Measurements from ENCODE around the gene FANCE.
"Not testable (repeated sequence)": the region's sequence is repeated elsewhere in the genome, so short reads cannot be mapped to it uniquely, and the experiment has no call there.

The FANCE gene

DNA sequence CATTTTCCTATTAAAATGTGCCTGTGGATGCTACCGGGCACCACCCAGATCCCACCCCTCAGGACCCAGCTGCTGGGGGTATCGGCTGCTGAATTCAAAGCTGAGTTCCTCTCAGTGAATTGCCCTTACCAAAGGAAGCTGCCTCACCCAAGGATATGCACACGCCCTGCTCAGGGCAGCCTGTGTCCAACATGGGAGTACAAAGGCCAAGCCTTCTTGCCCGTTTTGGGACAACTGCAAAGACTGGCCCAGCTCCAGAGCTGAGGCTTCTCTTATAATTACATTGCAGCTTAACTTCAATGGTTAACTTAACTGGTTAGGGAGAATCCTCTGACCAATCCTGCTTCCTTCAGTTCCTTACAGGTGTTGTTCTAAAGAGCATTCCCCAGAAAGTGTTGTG is 19.8 kb upstream of the FANCE start:
- DNase-seq (ENCODE audit: low read depth in 2 of 2) = no peak

DNA sequence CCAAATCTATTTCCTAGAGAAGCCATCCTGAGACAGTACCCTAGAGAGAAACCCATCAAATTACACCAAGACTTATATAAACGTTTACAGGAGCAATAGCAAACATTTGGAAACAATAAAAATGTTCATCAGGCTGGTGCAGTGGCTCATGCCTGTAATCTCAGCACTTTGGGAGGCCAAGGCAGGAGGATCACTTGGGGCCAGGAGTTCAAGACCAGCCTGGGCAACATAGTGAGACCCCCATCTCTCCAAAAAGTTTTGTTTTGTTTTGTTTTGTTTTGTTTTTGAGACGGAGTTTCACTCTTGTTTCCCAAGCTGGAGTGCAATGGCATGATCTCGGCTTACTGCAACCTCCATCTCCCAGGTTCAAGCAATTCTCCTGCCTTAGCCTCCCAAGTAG is 19.4 kb upstream of the FANCE start:
- not testable (repeated sequence) for DNase-seq (ENCODE audit: low read depth in 2 of 2)

DNA sequence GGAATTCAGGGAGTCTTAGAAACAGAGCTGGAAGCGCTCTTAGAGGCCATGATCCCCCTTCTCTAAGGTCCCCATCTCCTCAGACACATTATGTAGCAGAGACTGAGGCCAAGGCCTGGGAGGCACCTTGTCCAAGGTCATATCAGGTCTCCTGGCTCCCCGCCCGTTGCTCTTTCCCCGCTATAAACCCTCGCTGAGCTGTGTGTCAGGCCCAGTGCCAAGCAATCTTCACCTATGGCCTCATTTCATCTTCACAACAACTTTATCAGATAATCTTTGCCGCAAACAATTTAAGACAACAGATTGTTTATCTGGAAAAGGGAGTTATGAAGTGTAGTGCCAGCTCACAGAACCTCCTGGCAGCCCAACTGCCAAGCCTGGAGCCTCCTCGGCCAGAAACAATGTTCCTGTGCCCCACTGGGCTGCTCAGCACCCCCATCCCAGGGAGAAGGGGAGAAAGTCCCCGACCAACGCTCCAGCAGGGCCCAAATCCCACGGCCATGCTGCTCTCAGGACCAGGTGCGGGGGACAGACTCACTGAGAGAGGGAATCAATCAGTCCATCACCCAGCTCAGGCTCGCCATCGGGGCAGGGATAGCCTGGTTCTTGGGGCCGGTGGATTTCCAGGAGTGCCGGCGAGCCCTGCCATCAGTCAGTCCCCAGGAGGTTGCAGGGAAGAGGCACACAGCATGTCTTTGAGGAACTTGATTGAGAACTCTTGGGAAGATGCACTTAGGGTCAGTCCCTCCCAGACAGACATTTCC is 16.9 kb upstream of the FANCE start:
- DNase-seq (ENCODE audit: low read depth in 2 of 2) = no peak

DNA sequence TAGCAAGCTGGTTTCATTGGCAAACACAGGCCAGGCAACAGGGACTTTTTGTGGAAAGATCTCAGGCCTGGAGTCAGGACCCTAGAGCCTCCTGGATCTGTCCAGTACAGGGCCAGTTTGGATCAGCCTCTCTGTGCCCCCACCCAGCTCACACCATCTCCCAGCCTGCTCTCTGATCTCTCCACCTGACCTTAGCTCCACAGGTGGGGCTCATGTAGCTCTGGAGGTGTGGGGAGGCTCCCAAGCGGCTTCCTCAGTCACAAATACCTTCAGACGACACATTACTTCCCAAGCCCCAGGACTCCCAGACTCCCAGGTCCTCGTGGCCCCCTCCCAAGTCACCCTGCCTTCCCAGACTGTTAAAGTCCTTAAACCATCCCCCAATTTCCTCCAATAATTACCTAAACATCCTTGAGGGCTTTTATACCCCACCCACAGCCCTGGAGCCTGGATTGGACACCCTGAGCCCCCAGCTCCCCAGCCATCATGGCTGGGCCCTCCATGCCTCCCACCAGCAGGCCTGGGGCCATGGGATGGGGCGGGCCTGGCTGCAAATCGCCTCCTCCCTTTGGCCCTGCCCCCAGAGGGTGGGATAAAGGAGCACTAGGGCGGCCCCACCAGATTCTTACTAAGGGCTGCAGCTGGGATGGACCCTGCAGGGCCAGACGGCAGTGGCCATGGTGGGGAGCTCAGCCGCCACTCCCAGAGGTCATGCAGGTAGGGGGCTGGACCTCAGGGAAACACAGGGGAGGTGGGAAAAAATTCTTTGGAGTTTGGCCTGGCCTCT is 15.9 kb upstream of the FANCE start:
- DNase-seq (ENCODE audit: low read depth in 2 of 2) = no peak

DNA sequence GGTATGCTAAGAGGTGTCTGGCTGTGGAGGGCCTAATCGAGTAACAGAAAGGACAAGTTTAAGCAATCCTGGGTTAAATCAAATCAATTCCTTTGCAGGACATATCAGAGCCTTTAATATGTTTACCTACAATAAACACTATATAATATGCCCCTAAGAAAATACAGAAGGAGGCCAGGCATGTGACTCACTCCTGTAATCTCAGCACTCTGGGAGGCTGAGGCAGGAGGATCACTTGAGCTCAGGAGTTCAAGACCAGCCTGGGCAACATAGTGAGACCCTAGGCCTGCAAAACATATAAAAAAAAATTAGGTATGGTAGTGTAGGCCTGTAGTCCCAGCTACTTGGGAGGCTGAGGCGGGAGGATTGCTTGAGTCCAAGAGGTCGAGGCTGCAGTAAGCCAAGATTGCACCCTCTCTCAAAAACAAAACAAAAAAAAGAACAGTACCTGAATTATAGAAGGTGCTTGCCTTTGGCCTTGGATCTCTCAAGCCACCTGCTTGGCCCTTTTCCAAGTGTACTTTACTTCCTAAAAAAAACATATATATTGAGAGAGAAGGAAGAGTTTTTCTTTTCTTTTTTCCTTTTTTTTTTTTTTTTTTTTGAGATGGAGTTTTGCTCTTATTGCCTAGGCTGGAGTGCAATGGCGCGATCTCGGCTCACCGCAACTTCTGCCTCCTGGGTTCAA is 13.6 kb upstream of the FANCE start:
- DNase-seq (ENCODE audit: low read depth in 2 of 2) = not testable (repeated sequence)

DNA sequence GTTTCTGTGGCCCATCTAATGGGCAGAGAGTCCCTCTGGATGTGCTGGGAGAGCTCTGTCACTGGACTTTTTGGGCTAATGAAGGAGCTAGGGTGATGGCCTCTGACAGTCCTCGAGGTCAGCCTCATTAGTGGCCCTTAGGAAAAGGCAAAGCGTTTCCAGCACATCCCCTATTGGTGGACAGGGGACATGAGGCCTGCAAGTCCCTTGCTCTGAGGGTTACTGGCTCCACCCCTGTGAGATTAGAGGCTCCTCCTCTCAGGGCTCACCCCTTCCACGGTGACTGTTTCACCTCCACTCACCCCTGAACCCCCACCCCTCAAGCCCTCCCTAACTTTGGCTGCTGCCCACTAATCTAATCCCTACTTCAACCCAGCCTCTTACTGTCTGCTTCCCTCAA is 12.8 kb upstream of the FANCE start:
- DNase-seq (ENCODE audit: low read depth in 2 of 2) = no peak

DNA sequence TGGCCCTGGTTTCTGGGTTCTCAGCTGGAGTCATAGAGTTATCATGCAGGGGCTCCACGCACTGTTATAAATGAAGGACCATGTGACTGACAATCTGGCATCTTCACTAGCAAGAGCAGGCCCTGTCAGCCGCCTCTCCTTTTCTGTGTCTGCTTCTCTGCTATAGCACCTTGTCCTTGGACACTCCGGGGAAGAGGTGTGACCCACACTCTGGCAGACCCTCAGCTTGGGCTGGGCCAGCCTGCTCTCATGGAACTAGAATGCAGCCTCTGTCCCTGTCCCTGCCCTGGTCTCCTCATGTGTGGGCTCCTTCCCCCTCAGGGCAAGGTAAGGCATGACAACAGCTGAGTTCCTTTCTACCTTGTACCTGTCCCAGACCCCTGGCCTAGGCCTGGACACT is 10.9 kb upstream of the FANCE start:
- no peak for DNase-seq (ENCODE audit: low read depth in 2 of 2)

DNA sequence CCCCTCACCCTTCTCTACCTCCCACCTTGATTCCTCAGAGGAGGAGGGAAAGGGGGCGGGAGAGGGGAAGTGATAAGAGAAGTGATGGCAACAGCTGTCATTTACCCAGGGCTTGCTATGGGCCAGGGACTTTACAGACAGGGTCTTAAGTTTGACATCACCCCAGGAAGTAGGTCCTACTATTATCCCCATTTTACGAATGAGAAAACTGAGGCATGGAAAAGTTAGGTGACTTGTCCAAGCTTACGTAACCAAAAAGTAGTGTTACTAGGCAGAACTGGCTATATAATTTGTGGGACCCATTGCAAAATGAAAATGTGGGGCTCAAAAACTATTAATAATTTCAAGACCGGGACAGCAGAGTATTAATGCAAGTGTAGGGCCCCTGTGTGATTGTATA is 10.5 kb upstream of the FANCE start:
- no peak for DNase-seq (ENCODE audit: low read depth in 2 of 2)

DNA sequence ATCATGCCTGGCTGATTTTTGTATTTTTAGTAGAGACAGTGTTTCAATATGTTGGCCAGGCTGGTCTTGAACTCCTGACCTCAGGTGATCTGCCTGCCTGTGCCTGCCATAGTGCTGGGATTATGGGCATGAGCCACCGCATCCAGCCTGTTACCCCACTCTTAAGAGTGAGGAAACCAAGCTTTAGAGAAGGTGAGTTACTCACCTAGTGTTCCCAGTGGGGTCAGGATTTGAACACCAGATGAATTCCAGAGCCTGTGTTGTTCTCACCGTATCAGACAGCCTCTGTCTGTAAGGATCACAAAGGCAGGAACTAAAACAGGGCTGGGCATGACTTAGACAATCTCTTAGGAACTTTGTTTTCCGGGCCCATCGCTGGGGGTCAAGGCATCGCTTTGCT is 9.4 kb upstream of the FANCE start:
- no peak for DNase-seq (ENCODE audit: low read depth in 2 of 2)

DNA sequence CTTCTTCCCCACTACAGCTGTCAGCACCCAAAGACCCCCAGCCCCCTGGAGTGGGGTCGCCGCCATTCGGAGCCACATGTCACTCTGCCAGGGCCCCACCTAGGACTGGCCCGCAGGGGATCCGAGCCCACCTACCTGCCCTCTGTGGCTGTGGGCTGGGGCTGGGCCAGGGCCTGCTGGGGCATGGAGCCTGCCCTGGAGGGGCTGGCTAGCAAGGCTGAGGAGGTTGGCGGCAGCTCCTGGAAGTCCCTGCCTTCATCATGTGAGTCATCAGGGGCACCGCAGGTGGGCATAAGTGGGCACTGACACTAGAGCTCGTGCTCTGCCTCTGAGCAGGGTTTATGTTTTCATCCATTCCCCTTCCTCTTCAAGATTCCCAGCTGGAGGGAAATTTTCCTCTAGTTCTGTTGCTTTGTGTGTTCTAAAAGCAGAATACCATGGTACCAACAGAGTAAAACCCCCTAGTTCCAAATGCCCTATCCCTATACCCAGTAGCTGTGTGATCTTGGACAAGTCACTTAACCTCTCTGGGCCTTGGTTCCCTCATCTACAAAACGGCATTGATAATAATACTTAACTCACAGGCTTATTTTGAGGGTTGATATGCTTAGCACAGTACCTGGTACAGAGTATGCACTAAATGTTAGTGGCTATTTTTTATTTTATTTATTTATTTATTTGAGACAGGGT is 8.7 kb upstream of the FANCE start:
- no peak for DNase-seq (ENCODE audit: low read depth in 2 of 2)

DNA sequence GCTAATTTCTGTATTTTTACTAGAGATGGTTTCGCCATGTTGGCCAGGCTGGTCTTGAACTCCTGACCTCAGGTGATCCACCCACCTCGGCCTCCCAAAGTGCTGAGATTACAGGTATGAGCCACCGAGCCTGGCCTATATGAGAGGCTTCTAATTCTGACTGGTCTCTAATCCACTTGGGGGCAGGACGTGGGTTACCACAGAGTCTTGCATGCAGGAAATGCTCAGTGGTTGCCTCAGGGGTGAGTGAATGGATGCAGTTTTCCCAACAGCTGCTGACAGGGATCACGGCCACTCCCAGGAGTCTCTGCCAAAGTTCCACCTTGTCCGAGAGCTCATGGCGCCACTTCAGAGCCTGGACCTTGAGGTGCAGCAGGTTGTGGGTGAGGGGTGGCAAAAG is 6.4 kb upstream of the FANCE start:
- DNase-seq (ENCODE audit: low read depth in 2 of 2) = no peak

DNA sequence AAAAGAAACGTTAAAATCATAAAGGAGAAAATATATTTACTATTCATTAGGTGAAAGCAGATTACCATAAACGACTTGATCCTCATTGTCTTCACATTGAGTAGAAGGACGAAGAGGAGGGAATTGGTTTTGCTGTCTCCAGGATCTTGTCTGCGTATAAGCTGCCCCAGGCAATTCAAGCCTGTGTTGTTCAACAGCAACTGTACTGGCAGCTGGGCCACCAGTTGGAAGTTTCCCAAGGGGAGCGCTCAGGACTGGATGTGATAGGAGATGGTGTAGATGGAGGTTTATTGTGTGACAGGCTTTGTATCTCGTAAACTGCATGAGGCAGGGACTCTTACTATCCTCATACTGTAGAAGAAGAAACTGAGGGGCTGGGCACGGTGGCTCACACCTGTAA is 3.9 kb upstream of the FANCE start:
- no peak for DNase-seq (ENCODE audit: low read depth in 2 of 2)

DNA sequence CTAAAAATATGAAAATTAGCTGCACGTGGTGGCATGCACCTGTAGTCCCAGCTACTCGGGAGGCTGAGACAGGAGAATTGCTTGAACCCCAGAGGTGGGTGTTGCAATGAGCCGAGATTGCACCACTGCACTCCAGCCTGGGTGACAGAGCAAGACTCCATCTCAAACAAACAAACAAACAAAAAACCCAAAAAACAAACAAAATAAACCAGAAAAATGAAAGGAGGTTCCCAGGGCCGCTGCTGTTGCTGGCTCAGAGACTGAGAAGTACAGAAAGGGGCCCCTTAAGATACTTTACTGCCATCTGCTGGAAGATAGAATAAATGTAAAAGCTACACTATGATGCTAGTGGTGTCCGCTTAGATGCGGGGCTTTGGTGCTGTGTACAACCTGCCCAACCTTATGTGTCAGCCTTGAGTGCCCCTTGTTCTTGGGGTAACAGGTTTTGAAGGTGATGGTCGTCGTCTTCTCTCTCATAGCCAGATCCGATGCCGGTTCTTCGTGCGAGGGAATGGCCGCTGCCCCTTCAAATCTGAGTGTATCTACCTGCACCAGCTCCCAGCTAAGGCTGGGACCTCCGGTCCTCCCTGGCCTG is 2.8 kb upstream of the FANCE start:
- DNase-seq (ENCODE audit: low read depth in 2 of 2) = no peak

DNA sequence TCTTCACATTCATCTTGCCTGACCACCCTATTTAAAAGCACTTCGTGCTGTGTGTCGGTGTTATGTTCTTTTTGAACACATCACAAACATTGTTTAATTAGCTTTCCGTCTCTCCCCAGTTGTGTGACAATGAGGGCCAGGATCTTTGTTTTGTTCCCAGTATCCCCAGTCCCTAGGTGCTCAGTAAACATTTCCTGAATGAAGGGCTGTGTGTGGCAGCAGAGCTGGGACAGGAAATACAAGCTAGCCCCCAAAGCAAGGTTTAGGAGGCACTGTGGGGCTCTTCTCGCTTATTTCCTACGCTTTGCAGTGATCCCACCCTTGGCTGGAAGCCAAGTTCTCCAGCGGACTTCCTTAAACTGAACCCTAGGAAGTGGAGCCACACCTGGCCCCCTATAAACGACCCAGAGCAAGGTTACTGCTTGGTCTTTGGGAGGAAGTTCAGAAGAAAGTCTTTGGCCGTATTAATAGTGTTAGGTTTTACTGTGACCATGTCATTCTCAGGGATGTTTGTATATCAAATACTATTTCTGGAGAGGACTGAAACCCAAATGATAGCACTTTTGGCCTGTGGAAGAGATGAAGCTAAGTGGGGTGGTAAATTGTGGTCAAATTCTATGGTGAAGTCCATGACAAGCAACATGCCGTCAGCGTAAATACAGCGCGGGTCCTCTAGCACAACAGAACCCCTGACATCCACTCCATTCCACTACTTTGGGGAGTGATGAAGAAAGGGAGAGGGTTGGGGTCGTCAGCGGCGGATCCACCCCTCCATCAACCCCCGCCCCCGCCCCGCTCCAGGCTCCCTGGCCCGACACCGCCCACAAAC is 570 bp upstream of the FANCE start:
- DNase-seq (ENCODE audit: low read depth in 2 of 2) = no peak

DNA sequence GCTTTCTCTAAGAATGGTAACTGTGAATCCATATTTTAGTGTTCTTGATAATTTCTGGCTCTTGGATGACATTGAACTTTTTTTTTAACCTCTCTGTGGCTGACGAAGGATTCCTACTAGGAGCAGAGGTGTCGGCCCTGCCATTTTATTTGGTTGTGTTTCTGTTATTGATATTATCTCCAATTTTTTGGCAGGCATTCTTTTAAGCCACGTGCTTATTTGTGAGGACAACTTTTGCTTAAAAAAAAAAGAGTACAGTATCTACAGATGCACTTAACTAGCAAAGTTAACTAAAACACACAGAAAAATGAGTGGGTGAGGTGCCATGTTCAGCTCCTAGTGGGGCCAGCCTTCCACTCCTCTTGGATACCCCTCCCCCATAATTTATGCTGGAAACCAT is 1.1 kb downstream of the FANCE start:
- no peak for DNase-seq (ENCODE audit: low read depth in 2 of 2)

DNA sequence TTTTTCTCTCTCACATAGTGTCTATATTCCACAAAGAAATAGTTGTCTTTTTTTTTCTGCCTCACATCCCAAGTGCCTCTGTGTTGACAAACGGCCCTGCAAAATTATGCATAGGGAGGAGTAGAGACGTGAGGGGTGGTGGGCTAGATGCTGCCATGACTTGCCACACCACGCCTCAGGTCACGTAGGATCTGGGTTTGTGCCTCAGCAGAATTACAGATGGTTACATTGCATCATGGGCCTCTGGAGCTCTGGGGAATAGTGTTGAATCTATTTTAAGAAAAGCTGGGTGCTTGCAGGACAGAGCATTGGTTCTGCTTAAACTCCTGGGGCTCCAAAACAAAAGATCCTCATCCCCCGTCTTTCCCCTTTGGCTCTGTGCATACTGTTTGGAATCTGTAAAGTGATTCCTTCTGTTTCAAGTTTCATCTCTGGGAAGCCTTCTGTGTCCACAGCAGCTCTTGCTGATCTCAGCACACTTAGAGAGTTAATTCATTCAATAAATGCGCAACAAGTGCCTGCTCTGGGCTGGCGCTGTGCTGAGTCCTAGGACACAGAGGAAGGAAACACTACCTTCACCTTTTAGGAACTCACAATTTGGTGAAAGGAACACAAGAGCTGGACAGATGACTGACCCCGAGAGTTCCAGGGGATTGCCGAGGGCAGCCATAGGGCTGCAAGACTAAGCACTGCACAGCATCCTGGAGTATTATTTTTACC is 2.4 kb downstream of the FANCE start:
- no peak for DNase-seq (ENCODE audit: low read depth in 2 of 2)

DNA sequence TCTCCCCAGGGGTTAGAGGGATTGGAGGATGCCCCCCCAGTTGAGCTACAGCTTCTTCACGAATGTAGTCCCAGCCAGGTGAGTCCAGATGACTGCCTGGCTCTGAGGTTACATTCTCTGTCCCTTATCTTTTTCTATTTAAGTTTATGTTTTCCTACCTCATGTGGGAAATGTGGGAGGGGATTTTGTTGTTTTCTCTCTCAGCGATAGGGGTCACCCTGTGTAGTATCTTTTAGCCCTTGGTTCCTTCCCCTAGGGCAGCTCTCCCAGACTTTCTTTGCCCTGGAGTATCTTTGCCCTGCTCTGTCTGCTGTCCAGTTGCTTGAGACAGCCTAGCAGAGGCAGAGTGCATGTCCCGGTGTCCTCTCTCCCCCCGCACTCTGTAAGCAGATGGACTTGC is 5.8 kb downstream of the FANCE start:
- no peak for DNase-seq (ENCODE audit: low read depth in 2 of 2)

DNA sequence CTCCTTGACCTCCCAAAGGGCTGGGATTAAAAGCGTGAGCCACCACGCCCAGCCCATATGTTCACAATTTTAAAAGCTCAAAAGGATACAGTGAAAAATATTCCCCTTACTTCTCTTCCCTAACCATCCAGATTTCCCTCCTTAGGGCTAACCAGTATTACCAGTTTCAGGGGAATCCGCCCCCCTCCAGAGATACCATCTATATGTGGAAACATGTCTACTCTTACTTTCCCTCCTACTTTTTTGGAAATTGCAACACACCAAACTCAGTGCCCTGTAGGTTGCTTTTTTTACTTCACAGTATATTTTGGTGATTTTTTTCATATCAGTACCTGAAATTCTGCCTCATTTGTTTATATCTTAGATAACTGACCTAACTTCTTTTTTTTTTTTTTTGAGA is 9.1 kb downstream of the FANCE start:
- DNase-seq (ENCODE audit: low read depth in 2 of 2) = no peak

DNA sequence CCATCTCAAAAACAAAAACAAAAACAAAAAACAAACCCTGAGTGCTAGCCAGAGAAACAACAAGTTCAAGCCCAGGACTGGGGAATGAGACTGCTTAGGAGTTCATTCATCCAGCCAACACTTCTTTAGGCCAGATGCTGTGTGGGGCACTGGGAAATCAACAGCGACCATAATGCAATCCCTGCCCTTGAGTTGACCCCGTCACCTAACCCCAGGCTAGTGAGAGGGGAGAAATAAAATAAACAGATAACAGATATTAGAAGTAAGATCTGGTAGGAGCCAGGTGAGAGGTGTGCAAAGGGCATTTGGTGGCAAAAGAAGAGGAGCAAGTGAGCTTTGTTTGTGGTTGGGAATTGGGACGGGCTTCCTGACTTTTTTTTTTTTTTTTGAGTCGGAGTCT is 11.2 kb downstream of the FANCE start:
- DNase-seq (ENCODE audit: low read depth in 2 of 2) = no peak

DNA sequence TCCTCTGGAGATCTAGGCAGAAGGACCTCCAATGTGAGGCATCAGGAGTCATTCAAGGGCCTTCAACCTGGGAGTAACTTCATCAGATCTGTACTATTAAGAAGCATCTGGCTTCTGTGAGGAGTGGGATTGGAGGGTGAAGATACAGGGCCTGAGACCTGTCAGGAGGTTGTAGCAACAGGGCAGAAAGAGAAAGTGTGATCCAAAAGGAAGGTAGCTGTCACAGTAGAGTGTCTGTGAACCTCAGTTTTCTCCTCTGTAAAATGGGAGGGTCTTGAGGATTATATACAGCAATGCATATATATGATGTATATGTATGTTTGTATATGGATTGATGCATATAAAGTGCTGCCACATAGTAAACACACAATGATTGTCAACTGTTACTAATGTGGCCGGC is 13.5 kb downstream of the FANCE start:
- DNase-seq (ENCODE audit: low read depth in 2 of 2) = no peak
